Naive thymus-derived CD4-positive, alpha-beta T cell (primary cell): Measurements from ENCODE around the gene RPL34. TPM values are rescaled to one million over a fixed set of nuclear protein-coding genes. Genes with fewer than 3 reads are reported as not detected.
A peak's percentile ranks its signal among the peaks of the same experiment; 100 is the strongest.

Experiments
- ATAC-seq: fragments of 150-1000 bp; cut with Tn5 transposase; 2 replicates; pipeline ENCODE4 v1.10.0; 2021; ENCODE audit warnings: mild to moderate bottlenecking, moderate library complexity
- CTCF ChIA-PET: fragments of 350-600 bp; sonication (Branson Sonifier 250); formaldehyde crosslinking; loops from one replicate; lab custom pipeline; 2021; ENCODE audit warnings: antibody characterized with exemption; lab: Charles Lee
- POLR2A ChIA-PET: fragments of 350-600 bp; sonication (Branson Sonifier 250); formaldehyde crosslinking; loops from one replicate; lab custom pipeline; 2021; ENCODE audit warnings: antibody characterized with exemption, inconsistent platforms; lab: Charles Lee
- DNase-seq, 9 donors: peaks; one replicate each; pipeline versions ENCODE4 v3.0.0 to v3.0.0-alpha.2; 2020 to 2022; ENCODE audit warnings: mixed read lengths in 1 of 9
- H3K27ac ChIP-seq: one replicate; pipeline ENCODE4 v1.7.0; 2013; ENCODE audit warnings: mild to moderate bottlenecking, low read depth, low read length, moderate library complexity
- H3K27me3 ChIP-seq, 2 donors: one replicate each; pipeline ENCODE4 v1.7.0; 2013; ENCODE audit warnings: low read length in 2 of 2, mild to moderate bottlenecking in 2 of 2, moderate library complexity in 2 of 2; ENCODE audit not compliant: control insufficient read depth in 2 of 2, insufficient read depth in 2 of 2
- H3K36me3 ChIP-seq, 3 experiments: 1 replicate in 2 of 3; 2 replicates in 1 of 3; pipeline ENCODE4 v1.7.0; 2013; ENCODE audit warnings: low read length in 3 of 3, mild to moderate bottlenecking in 3 of 3, moderate library complexity in 1 of 3; ENCODE audit not compliant: insufficient read depth in 3 of 3, control insufficient read depth in 2 of 3
- H3K4me1 ChIP-seq, 2 donors: one replicate each; pipeline ENCODE4 v1.7.0; 2013; ENCODE audit warnings: low read length in 2 of 2, mild to moderate bottlenecking in 2 of 2, moderate library complexity in 1 of 2; ENCODE audit not compliant: control insufficient read depth in 2 of 2, insufficient read depth in 2 of 2
- H3K4me3 ChIP-seq: 2 replicates; pipeline ENCODE4 v1.7.0; 2013; ENCODE audit warnings: mild to moderate bottlenecking, low read length
- H3K9me3 ChIP-seq, 3 experiments: 1 replicate in 2 of 3; 2 replicates in 1 of 3; pipeline ENCODE4 v1.7.0; 2013; ENCODE audit warnings: low read length in 3 of 3; ENCODE audit not compliant: control insufficient read depth in 2 of 3
- H3K27ac Mint-ChIP-seq, 9 donors: one replicate each; pipeline ENCODE4 v1.8.0; 2020 to 2022; ENCODE audit warnings: mixed read lengths in 9 of 9, mild to moderate bottlenecking in 8 of 9, moderate library complexity in 5 of 9, inconsistent platforms in 2 of 9
- H3K27me3 Mint-ChIP-seq, 5 donors: one replicate each; pipeline ENCODE4 v1.8.0; 2021 to 2022; ENCODE audit warnings: mixed read lengths in 5 of 5, mild to moderate bottlenecking in 1 of 5
- H3K36me3 Mint-ChIP-seq, 5 donors: one replicate each; pipeline ENCODE4 v1.8.0; 2020 to 2022; ENCODE audit warnings: mixed read lengths in 5 of 5, mild to moderate bottlenecking in 3 of 5, inconsistent platforms in 1 of 5
- H3K4me1 Mint-ChIP-seq, 7 donors: one replicate each; pipeline ENCODE4 v1.8.0; 2020 to 2022; ENCODE audit warnings: mixed read lengths in 7 of 7, mild to moderate bottlenecking in 3 of 7, inconsistent platforms in 1 of 7
- H3K4me3 Mint-ChIP-seq, 10 donors: one replicate each; pipeline ENCODE4 v1.8.0; 2020 to 2022; ENCODE audit warnings: mild to moderate bottlenecking in 10 of 10, mixed read lengths in 10 of 10, moderate library complexity in 6 of 10, inconsistent platforms in 2 of 10
- H3K9me3 Mint-ChIP-seq, 11 donors: one replicate each; pipeline ENCODE4 v1.8.0; 2020 to 2022; ENCODE audit warnings: mixed read lengths in 11 of 11, mild to moderate bottlenecking in 4 of 11, inconsistent platforms in 1 of 11, moderate library complexity in 1 of 11
- intact Hi-C, 2 donors: fragments of 100-400 bp; cut with micrococcal nuclease; formaldehyde crosslinking; loops; one replicate each; pipeline ENCODE4 v1.15.1; 2023
- polyA plus RNA-seq, 2 donors: library from polyadenylated mRNA; unstranded; fragments of 300-500 nt; fragmentation: Illumina TruSeq; gene quantifications; one replicate each; pipeline ENCODE4 v1.2.3, GENCODE V29; 2021
- total RNA-seq, 6 experiments: library from RNA in 5 of 6; stranded (reverse) in 5 of 6; gene quantifications; 1 replicate in 5 of 6; 2 replicates in 1 of 6; pipeline ENCODE4 v1.2.3 and lab custom pipeline; 2021 to 2026

Gene RPL34
- total and polyA plus RNA-seq, 7 experiments from 2014 or later = 1,411 to 6,068 (median 3,263) TPM

DNA sequence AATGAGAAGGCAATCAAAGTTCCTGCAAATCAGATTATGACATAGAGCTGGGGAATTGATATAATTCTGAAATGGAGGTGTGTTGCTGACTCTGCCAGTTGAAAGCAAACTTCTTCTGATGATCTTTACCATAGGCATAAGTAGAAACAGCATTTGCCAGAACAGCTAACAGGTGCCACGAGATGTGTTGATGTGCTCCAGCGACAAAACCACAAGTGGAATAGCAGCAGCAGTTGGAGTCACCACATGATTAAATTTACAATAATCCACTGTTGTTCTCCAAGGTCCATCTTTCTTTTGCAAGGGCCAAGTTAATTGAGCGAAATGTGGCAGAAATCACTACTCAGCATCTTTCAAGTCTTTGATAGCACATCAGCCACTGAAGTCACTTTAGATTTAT is 26.3 kb downstream of the RPL34 start:
- no peak overlapping the region for H3K27ac Mint-ChIP-seq
- peaks cover 5 to 8% of the 10 kb centered on the region in 2 donors for H3K4me1 ChIP-seq
- intact Hi-C loops = no loop called here
- ATAC-seq = no peak
- no peak overlapping the region for H3K4me3 Mint-ChIP-seq
- H3K4me1 Mint-ChIP-seq = peaks cover 12 to 39% (median 29%) of the 10 kb centered on the region in 7 donors
- peaks cover 0 to 14% (median 0%) of the 10 kb centered on the region in 5 donors for H3K36me3 Mint-ChIP-seq
- no peak overlapping the region for H3K4me3 ChIP-seq
- no peaks in the 10 kb centered on the region for H3K9me3 ChIP-seq
- ChIA-PET CTCF (no interaction called here), POLR2A (interaction anchor here (1.4 kb wide), 1 partner anchor 26 kb away, joined by 3 read pairs; the partner anchor contains the start of gene RPL34)
- H3K27ac ChIP-seq = no peak overlapping the region
- H3K9me3 Mint-ChIP-seq = no peaks in the 10 kb centered on the region
- H3K36me3 ChIP-seq = peaks cover 0 to 3% (median 0%) of the 10 kb centered on the region in 3 experiments
- no peaks in the 10 kb centered on the region for H3K27me3 ChIP-seq
- no peaks in the 10 kb centered on the region for H3K27me3 Mint-ChIP-seq
- DNase-seq = no peak

DNA sequence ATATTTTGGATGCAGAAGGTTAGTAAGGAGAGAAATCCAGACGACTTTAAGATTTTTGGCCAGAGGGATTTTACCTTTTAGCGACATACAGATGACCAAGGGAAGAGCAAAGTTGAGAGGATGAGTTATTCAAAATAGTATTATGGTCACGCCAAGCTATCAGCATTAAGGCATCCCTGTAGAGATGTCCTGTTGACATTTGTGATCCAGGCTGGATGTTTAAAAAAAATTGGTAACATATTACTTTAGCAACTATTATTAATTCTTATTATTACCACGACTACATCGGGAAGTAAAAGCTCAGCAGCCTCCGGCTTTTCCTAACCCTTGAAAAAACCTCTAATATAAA is 29.5 kb downstream of the RPL34 start:
- Mint-ChIP-seq H3K9me3 (no peaks in the 10 kb centered on the region), H3K27me3 (no peaks in the 10 kb centered on the region), H3K4me1 (peaks cover 22 to 48% (median 40%) of the 10 kb centered on the region in 7 donors), H3K4me3 (peak overlapping the region; percentile 90 to 99 (median 94)), H3K36me3 (peaks cover 0 to 15% (median 8%) of the 10 kb centered on the region in 5 donors), H3K27ac (peak overlapping the region; percentile 89 to 99 (median 98))
- ATAC-seq (no peak), DNase-seq (no peak)
- no peaks in the 10 kb centered on the region for H3K27me3 ChIP-seq
- no peaks in the 10 kb centered on the region for H3K9me3 ChIP-seq
- ChIA-PET CTCF (interaction anchor here (0.8 to 1.3 kb wide), 2 partner anchors 78 to 484 kb away, joined by 3 read pairs; no protein-coding TSS in a partner anchor), POLR2A (interaction anchor here (0.5 to 3.2 kb wide), 13 partner anchors 11 to 478 kb away, joined by 3 to 37 read pairs (median 4); partner anchors contain the start of gene RPL34)
- peak overlapping the region; percentile 98 for H3K4me3 ChIP-seq
- H3K4me1 ChIP-seq = peaks cover 8 to 13% of the 10 kb centered on the region in 2 donors
- intact Hi-C loops = loop anchor here (1.0 to 10.0 kb wide), 13 partner anchors 30 to 1865 kb away; partner anchors contain the start of genes CYP2U1 (in 2 of the 2), HADH (in 2 of the 2), RPL34 (in 2 of the 2) and ELOVL6 (in 1 of the 2)
- H3K36me3 ChIP-seq = peaks cover 0 to 3% (median 0%) of the 10 kb centered on the region in 3 experiments
- peak overlapping the region; percentile 96 for H3K27ac ChIP-seq

DNA sequence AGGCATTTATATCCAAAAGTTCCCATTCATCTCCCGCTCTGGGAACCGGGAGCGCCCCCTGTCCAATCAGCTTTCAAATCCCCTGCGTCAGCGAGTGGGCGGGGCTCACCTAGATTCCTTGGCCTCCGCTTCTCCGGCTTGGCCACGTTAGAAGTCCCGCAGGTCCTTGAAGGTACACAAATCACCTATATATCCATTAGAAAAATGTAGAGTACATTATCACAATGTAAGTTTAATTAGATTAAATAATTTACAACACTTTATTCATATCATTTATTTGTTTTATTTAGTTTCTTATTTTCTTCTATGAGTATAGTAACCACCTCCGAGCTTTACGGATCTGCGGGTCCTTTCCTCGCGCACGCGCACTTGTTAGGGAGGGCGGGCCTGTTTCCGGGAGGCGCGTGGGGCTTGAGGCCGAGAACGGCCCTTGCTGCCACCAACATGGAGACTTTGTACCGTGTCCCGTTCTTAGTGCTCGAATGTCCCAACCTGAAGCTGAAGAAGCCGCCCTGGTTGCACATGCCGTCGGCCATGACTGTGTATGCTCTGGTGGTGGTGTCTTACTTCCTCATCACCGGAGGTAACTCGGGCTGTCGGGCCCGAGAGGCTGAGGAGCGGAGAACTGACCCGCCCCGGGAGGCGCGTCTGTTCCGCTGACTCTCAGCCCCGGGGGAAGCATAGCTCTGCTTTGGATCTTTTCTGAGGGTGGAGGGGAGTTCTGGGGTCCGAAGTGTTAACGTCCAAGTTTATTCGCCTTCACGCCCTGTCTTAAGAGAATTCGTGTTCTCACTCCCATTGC is 30.0 kb downstream of the RPL34 start, which contains the start of gene OSTC:
Gene OSTC (plus strand): TSS at position 388 of the 802 bp plus-strand sequence. CDS start 57 bp downstream, at position 445.
- H3K4me1 Mint-ChIP-seq = peaks cover 22 to 49% (median 41%) of the 10 kb centered on the region in 7 donors
- no peaks in the 10 kb centered on the region for H3K27me3 Mint-ChIP-seq
- DNase-seq = peak; percentile 88 to 95 (median 91)
- intact Hi-C loops = loop anchor here (1.0 to 10.0 kb wide), 13 partner anchors 30 to 1864 kb away; partner anchors contain the start of genes CYP2U1 (in 2 of the 2), HADH (in 2 of the 2), RPL34 (in 2 of the 2) and ELOVL6 (in 1 of the 2)
- Histone ChIP-seq H3K9me3 (no peaks in the 10 kb centered on the region), H3K4me1 (peaks cover 8 to 13% of the 10 kb centered on the region in 2 donors), H3K27ac (peak within 1 kb of the TSS; percentile 96), H3K27me3 (no peaks in the 10 kb centered on the region), H3K4me3 (peak within 1 kb of the TSS; percentile 98), H3K36me3 (peaks cover 0 to 3% (median 0%) of the 10 kb centered on the region in 3 experiments)
- ChIA-PET CTCF (interaction anchor here (0.6 to 1.3 kb wide), 3 partner anchors 78 to 485 kb away, joined by 3 read pairs; no protein-coding TSS in a partner anchor), POLR2A (interaction anchor here (0.5 to 3.2 kb wide), 13 partner anchors 11 to 479 kb away, joined by 3 to 37 read pairs (median 4); partner anchors contain the start of gene RPL34)
- peak; percentile 94 for ATAC-seq
- H3K27ac Mint-ChIP-seq = peak within 1 kb of the TSS; percentile 89 to 99 (median 98)
- peak within 1 kb of the TSS; percentile 90 to 99 (median 94) for H3K4me3 Mint-ChIP-seq
- H3K9me3 Mint-ChIP-seq = no peaks in the 10 kb centered on the region
- peaks cover 0 to 14% (median 9%) of the 10 kb centered on the region in 5 donors for H3K36me3 Mint-ChIP-seq

DNA sequence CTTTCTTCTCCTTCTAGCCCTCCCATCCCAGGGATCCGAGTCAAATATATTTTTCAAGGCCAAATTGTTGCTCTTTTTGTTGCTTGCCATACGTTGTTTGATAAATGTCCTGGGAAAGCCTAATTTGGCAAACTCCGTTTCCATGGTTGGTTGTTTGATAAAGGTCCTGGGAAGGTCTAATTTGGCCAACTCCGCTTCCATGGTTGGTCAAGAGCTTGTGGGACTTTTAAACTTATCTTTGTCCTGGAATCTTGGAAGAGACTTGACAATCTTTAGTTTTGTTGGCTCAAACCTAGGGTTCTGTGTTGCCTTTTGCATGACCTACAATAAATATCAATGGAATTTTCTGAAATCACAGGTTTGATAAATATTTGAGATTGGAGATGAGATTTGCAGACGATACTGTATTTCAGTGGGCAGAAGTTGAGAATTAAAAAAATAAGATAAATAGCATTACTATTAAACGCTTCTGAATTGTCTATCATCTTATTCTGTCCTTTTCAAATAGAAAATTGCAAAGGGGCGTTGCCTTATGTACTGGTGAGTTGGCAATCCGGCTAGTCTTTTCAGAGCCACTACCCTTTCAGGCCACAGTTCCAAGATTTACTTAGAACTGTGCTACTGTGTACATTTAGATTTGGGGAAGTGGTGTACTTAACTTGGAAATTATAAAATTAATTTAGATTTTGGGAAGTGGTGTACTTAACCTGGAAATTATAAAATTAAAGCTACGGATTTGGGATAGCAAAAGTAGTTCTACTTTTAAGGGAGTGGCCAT is 30.8 kb downstream of the RPL34 start:
- Mint-ChIP-seq H3K4me1 (peaks cover 22 to 51% (median 41%) of the 10 kb centered on the region in 7 donors), H3K27me3 (no peaks in the 10 kb centered on the region), H3K9me3 (no peaks in the 10 kb centered on the region), H3K36me3 (peaks cover 0 to 16% (median 13%) of the 10 kb centered on the region in 5 donors), H3K4me3 (peak overlapping the region; percentile 90 to 99 (median 94)), H3K27ac (peak overlapping the region; percentile 89 to 99 (median 98))
- ATAC-seq (no peak), DNase-seq (no peak)
- peaks cover 0 to 4% (median 2%) of the 10 kb centered on the region in 3 experiments for H3K36me3 ChIP-seq
- ChIA-PET POLR2A (interaction anchor here (0.9 to 3.2 kb wide), 6 partner anchors 12 to 49 kb away, joined by 3 to 37 read pairs (median 4); partner anchors contain the start of gene RPL34), CTCF (interaction anchor here (0.6 to 1.3 kb wide), 2 partner anchors 79 to 157 kb away, joined by 3 read pairs; no protein-coding TSS in a partner anchor)
- intact Hi-C loops = loop anchor here (2.0 to 10.0 kb wide), 6 partner anchors 478 to 1864 kb away; partner anchors contain the start of genes ELOVL6 (in 1 of the 2) and GAR1 (in 1 of the 2)
- H3K27me3 ChIP-seq = no peaks in the 10 kb centered on the region
- peaks cover 8 to 13% of the 10 kb centered on the region in 2 donors for H3K4me1 ChIP-seq
- H3K27ac ChIP-seq = peak overlapping the region; percentile 96
- H3K4me3 ChIP-seq = peak overlapping the region; percentile 98
- no peaks in the 10 kb centered on the region for H3K9me3 ChIP-seq

DNA sequence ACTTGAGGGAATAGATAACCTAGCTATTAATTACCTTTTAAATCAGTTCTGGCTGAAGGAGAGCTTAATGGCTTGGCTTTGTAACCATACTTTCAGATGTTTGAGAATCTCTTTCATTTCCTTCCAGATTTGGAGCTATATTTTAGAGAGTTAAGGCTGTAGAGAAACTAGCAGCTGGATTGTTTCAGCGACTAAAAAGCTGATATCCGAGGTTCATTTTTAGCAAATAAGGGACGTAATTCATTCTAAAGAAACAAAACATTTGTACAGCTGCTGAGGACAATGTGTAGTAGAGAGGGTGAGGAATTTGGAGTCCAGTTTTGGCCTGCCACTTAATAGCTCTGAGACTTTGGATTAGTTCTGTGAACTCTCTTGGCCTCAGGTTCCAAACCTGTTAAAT is 42.3 kb downstream of the RPL34 start:
- H3K4me1 ChIP-seq = no peaks in the 10 kb centered on the region
- no peaks in the 10 kb centered on the region for H3K27me3 ChIP-seq
- Mint-ChIP-seq H3K27me3 (no peaks in the 10 kb centered on the region), H3K9me3 (no peaks in the 10 kb centered on the region), H3K4me3 (no peak overlapping the region), H3K4me1 (peaks cover 0 to 16% (median 5%) of the 10 kb centered on the region in 7 donors), H3K27ac (peak overlapping the region in 1 of 9 donors; percentile 41), H3K36me3 (peaks cover 8 to 58% (median 24%) of the 10 kb centered on the region in 5 donors)
- ChIA-PET POLR2A (no interaction called here), CTCF (interaction anchor here (0.6 kb wide), 1 partner anchor 18 kb away, joined by 3 read pairs; no protein-coding TSS in a partner anchor)
- no peak for DNase-seq
- peaks cover 7 to 39% (median 13%) of the 10 kb centered on the region in 3 experiments for H3K36me3 ChIP-seq
- intact Hi-C loops = no loop called here
- no peak for ATAC-seq
- no peak overlapping the region for H3K4me3 ChIP-seq
- H3K9me3 ChIP-seq = no peaks in the 10 kb centered on the region
- no peak overlapping the region for H3K27ac ChIP-seq
